NCI-H2081 treated with DMSO at 0.1 percent for 48 hours (cell line): ENCODE data around the gene GRK3.

ENCODE experiments used
- DNase-seq: peaks from one replicate; lab custom pipeline; 2025; lab: John Stamatoyannopoulos, UW

The GRK3 gene

GRCh38 chr22:25736378-25737011, 172.0 kb downstream of the GRK3 start:
- no peak for DNase-seq

GRCh38 chr22:25739659-25740344, 175.3 kb downstream of the GRK3 start:
- no peak for DNase-seq

GRCh38 chr22:25741692-25742626, 177.5 kb downstream of the GRK3 start, which contains the start of gene MYO18B:
TSS of gene MYO18B (plus strand) at chr22:25742188. CDS start at chr22:25761093, 18,905 bp downstream.
- no peak for DNase-seq

GRCh38 chr22:25742918-25743708, 178.6 kb downstream of the GRK3 start:
- no peak for DNase-seq

GRCh38 chr22:25744694-25745093, 180.2 kb downstream of the GRK3 start:
- DNase-seq, result no peak

- DNase-seq, result no peak
Measured at GRCh38 chr22:25745341-25746011, 181.0 kb downstream of the GRK3 start.

GRCh38 chr22:25746012-25746373, 181.5 kb downstream of the GRK3 start:
- no peak for DNase-seq

GRCh38 chr22:25747245-25747944, 182.9 kb downstream of the GRK3 start:
- DNase-seq, result no peak

- no peak for DNase-seq
Measured at GRCh38 chr22:25748140-25748539, 183.7 kb downstream of the GRK3 start.

- DNase-seq, result no peak
Measured at GRCh38 chr22:25748704-25749103, 184.2 kb downstream of the GRK3 start.

- no peak for DNase-seq
Measured at GRCh38 chr22:25749420-25750169, 185.1 kb downstream of the GRK3 start.

GRCh38 chr22:25750569-25751173, 186.2 kb downstream of the GRK3 start:
- DNase-seq, result no peak

- no peak for DNase-seq
Measured at GRCh38 chr22:25751174-25751581, 186.7 kb downstream of the GRK3 start.

GRCh38 chr22:25752615-25753214, 188.2 kb downstream of the GRK3 start:
- no peak for DNase-seq

- DNase-seq, result no peak
Measured at GRCh38 chr22:25753252-25753651, 188.8 kb downstream of the GRK3 start.

GRCh38 chr22:25754527-25755202, 190.2 kb downstream of the GRK3 start:
- no peak for DNase-seq

- DNase-seq, result no peak
Measured at GRCh38 chr22:25757686-25758085, 193.2 kb downstream of the GRK3 start.

GRCh38 chr22:25758316-25758715, 193.8 kb downstream of the GRK3 start:
- DNase-seq, result no peak
